GM10266 (cell line): ENCODE results near the gene FGD4.

Experiments used
- DNase-seq: peaks from one replicate; pipeline ENCODE4 v3.0.0; 2012; ENCODE audit errors: extremely low spot score
- CTCF ChIP-seq: IDR thresholded peaks from 2 replicates; pipeline ENCODE4 v1.5.1; 2012; ENCODE audit warnings: mild to moderate bottlenecking, low read depth; ENCODE audit not compliant: control insufficient read depth, insufficient read depth; ENCODE audit errors: missing control alignments

FGD4 gene

DNA sequence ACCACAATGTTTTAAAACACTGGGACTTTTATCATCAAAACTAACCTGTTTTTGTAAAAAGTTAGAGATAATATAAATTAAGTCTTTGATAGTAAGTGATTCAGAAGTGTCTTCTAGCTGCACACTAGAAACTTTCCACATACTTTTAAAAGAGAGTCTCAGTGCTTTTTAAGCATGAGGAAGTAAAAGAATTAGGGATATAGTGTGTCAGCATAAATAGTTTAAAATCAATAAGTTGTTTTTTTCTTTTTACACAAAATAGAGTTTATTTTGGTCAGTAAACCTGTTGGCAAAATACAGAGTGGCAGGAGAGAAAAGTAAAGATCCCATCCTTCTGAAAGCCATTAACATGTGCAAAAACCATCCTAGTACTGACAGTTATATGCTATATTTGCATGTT lies 281.4 kb downstream of the FGD4 start:
- DNase-seq, result no peak

DNA sequence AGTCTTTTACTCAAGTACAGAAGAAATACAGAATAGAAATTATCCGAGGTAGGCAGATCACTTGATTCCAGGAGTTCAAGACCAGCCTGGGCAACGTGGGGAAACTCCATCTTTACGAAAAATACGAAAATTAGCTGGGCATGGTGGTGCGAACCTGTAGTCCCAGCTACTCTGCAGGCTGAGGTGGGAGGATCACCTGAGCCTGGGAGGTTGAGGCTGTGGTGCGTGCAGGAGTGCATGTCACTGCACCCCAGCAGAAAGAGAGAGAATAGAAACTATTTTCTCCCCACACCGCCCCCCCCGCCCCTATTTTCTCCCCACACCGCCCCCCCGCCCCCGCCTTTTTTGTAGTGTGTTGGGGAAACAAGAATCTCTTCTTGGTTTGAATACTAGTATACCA lies 281.9 kb downstream of the FGD4 start:
- no peak for DNase-seq
- TF ChIP-seq CTCF, result no peak

More for the DNA sequence above, 281.4 kb downstream of the FGD4 start:
- no peak for TF ChIP-seq CTCF

DNA sequence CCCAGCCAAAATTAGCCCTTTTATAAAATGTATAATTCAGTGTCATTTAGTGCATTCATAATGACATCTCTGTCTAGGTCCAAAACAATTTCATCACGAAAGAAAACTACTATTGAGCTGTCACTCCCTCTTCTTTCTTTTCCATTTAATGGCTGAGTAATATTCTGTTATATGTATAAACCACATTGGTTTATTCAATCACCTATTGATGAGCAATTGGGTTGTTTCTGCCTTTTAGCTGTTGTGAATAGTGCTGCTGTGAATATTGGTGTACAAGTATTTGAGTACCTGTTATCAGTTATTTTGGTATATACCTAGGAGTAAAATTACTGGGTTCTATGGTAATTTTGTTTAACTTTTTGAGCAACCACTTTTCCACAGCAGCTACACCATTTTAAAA lies 287.0 kb downstream of the FGD4 start:
- no peak for DNase-seq
- no peak for TF ChIP-seq CTCF

GRCh38 chr12:32688786-32689185 lies 289.4 kb downstream of the FGD4 start:
- DNase-seq, result no peak
- TF ChIP-seq CTCF, result no peak

- no peak for TF ChIP-seq CTCF
- no peak for DNase-seq
These were observed 291.6 kb downstream of the FGD4 start for GRCh38 chr12:32690927-32691326.

DNA sequence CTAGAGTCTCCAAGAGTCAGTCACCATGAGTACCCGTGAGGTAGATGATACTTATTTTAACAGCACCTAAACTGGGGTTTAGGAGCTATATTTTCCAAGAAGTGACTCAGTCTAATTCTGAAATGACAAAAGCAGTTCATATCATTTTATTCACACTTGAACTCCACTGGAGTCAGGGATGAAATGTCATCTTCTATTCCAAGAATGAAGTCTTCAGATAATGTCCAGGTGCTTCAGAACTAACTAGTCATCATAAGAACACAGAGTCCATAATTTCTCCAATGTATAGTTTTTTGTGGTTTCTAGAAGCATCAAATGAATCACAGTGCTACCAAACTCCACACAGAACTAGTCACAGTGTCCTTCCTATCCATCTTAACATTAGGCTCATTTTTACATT lies 293.0 kb downstream of the FGD4 start:
- DNase-seq, result no peak
- TF ChIP-seq CTCF, result no peak

- TF ChIP-seq CTCF, result no peak
- DNase-seq, result no peak
These were observed 293.7 kb downstream of the FGD4 start for GRCh38 chr12:32693036-32693435.
